HEK293 (cell line): ENCODE data around the gene PGAP6.

Experiments
- CTCF ChIA-PET: fragments of 350-600 bp; formaldehyde crosslinking; extraction: SDS; loops from one replicate; lab custom pipeline; 2021; ENCODE audit warnings: antibody characterized with exemption; lab: Yijun Ruan, JAX
- POLR2A ChIA-PET: fragments of 300-600 bp; formaldehyde crosslinking; extraction: SDS; loops from one replicate; lab custom pipeline; 2020; ENCODE audit warnings: antibody characterized with exemption, inconsistent platforms; lab: Yijun Ruan, JAX
- H3K27ac ChIP-seq: fragments of 200-500 bp; sonication (Bioruptor generic); 2 replicates; pipeline ENCODE4 v1.5.1; 2014; ENCODE audit warnings: low read depth, low read length, control low read depth, inconsistent platforms; ENCODE audit errors: extremely low read depth
- H3K36me3 ChIP-seq, 2 experiments: fragments of 200-500 bp in 1 of 2; sonication (Bioruptor generic) in 1 of 2; 1 replicate in 1 of 2; 2 replicates in 1 of 2; pipeline ENCODE4 v1.5.1; 2014 to 2017; ENCODE audit warnings: inconsistent platforms in 2 of 2, low read length in 2 of 2; ENCODE audit not compliant: control insufficient read depth in 2 of 2, insufficient read depth in 1 of 2
- H3K4me1 ChIP-seq: fragments of 200-500 bp; sonication (Bioruptor generic); 2 replicates; pipeline ENCODE4 v1.5.1; 2014; ENCODE audit warnings: mild to moderate bottlenecking, low read length, inconsistent platforms; ENCODE audit not compliant: control insufficient read depth, insufficient read depth
- H3K4me3 ChIP-seq: 2 replicates; pipeline ENCODE4 v1.5.1; 2011; ENCODE audit warnings: low read depth, mild to moderate bottlenecking, control low read depth, low read length, moderate library complexity
- H3K9me3 ChIP-seq: fragments of 200-500 bp; sonication (Bioruptor generic); 2 replicates; pipeline ENCODE4 v1.5.1; 2014; ENCODE audit warnings: low read depth, low read length, inconsistent platforms; ENCODE audit not compliant: control insufficient read depth, insufficient read depth
- BCL11B ChIP-seq: fragments of 450-650 bp; formaldehyde crosslinking; IDR thresholded peaks from 2 replicates; pipeline ENCODE4 v1.5.1; 2016; ENCODE audit warnings: low read depth, missing biosample characterization, missing genetic modification characterization
- ELK4 ChIP-seq: IDR thresholded peaks from 2 replicates; pipeline ENCODE4 v1.6.1; 2011; ENCODE audit warnings: mild to moderate bottlenecking, low read depth, low read length, borderline replicate concordance
- HIC1 ChIP-seq: fragments of 450-650 bp; formaldehyde crosslinking; IDR thresholded peaks from 2 replicates; pipeline ENCODE4 v1.5.1; 2016; ENCODE audit warnings: missing biosample characterization, missing genetic modification characterization
- PRDM2 ChIP-seq: fragments of 450-650 bp; formaldehyde crosslinking; IDR thresholded peaks from 2 replicates; pipeline ENCODE4 v1.5.1; 2016; ENCODE audit warnings: missing biosample characterization, missing genetic modification characterization, borderline replicate concordance
- REPIN1 ChIP-seq: fragments of 450-650 bp; formaldehyde crosslinking; IDR thresholded peaks from 2 replicates; pipeline ENCODE4 v1.5.1; 2017; ENCODE audit warnings: missing biosample characterization, missing genetic modification characterization, low read depth
- ZFHX2 ChIP-seq: fragments of 450-650 bp; formaldehyde crosslinking; conservative IDR thresholded peaks from 2 replicates; pipeline ENCODE4 v1.5.1; 2016; ENCODE audit warnings: missing biosample characterization, missing genetic modification characterization
- ZNF2 ChIP-seq: fragments of 450-650 bp; formaldehyde crosslinking; IDR thresholded peaks from 2 replicates; pipeline ENCODE4 v1.5.1; 2016; ENCODE audit warnings: missing biosample characterization, missing genetic modification characterization
- ZNF335 ChIP-seq: fragments of 450-650 bp; formaldehyde crosslinking; conservative IDR thresholded peaks from 2 replicates; pipeline ENCODE4 v1.5.1; 2016; ENCODE audit warnings: missing biosample characterization, missing genetic modification characterization
- ZNF600 ChIP-seq: fragments of 450-650 bp; formaldehyde crosslinking; IDR thresholded peaks from 2 replicates; pipeline ENCODE4 v1.5.1; 2016; ENCODE audit warnings: missing biosample characterization, missing genetic modification characterization
- ZNF701 ChIP-seq: fragments of 450-650 bp; formaldehyde crosslinking; IDR thresholded peaks from 2 replicates; pipeline ENCODE4 v1.5.1; 2016; ENCODE audit warnings: missing biosample characterization, missing genetic modification characterization
- TF ChIP-seq, protein P1 (sequence below): fragments of 450-650 bp; formaldehyde crosslinking; IDR thresholded peaks from 2 replicates; pipeline ENCODE4 v1.5.1; 2016; ENCODE audit warnings: missing biosample characterization, missing genetic modification characterization
- TF ChIP-seq, protein P2 (sequence below): fragments of 450-650 bp; formaldehyde crosslinking; IDR thresholded peaks from 2 replicates; pipeline ENCODE4 v1.5.1; 2016; ENCODE audit warnings: missing biosample characterization, missing genetic modification characterization, borderline replicate concordance

Gene PGAP6

DNA sequence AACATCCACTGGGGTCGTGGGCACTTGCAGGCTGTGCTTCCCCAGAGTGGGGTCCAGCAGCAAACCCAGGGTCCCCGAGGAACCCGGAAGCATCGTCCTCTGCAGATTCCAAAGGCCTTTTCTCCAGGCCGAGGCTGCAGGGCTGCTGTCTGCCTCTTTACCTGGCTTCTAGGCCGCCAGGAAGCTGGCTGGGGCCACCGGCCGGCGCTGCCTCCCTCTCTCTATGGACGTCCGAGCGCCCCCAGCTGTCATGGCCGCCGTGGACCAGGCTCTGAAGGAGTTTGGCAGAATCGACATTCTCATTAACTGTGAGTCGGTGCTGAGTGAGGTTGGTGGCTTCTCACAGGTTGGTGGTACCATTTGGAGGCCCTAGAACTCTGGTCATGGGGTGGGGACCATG is 25.5 kb upstream of the PGAP6 start:
- H3K27ac ChIP-seq: no peak overlapping the region
- CTCF ChIA-PET: no interaction called here
- H3K4me1 ChIP-seq: no peaks in the 10 kb centered on the region

DNA sequence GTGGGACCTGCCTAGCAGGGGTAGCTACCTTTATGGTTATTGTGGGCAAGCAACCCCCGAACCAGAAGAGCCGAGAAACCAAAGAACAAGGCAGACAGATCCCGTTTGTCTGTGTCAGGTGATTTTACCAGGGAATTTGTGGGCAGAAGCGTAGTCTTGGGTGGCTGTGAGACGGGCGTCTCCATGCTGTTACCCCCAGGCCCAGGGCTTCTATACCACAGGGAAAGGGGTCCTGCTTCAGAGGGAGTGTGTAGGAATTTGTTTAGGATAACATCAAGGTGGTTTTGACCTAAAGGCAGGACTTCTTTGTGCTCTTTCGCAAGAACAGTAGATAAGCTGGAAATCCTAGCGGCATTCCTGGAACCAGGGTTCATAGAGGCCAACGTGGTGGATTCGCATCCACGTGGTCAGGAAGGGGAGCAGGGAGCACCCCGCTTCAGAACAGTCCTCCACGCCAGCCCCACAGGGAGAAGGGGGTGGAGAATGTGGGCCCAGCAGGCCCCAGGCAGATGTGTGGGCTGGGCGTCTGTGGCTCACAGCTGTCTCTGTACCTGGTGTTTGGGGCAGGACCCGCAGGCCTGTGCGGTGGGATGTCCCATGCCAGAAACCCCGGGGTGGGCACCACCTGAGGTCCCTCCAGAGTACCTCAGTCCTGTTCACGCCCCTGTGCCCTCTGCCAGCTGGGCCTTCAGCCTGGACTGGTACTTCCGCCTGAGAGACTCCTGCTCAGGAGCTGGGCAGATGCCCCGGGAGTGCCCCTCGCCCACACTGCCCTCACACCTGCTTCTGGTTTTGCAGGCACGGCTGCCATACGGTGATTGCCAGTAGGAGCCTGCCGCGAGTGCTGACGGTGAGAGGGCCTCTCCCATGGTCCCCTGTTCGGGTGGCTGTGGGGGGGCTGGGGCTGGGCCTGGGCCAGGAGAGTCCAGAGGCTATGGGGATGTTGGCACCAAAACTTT is 24.0 kb upstream of the PGAP6 start:
- ChIA-PET POLR2A (no interaction called here), CTCF (interaction anchor here (0.6 to 0.7 kb wide), 2 partner anchors 12 to 32 kb away, joined by 3 to 4 read pairs; no protein-coding TSS in a partner anchor)
- Histone ChIP-seq H3K27ac (no peak overlapping the region), H3K4me3 (no peak overlapping the region), H3K4me1 (no peaks in the 10 kb centered on the region), H3K36me3 (peaks cover 0 to 3% of the 10 kb centered on the region in 2 experiments; a peak in 2 of 3 replicates), H3K9me3 (no peaks in the 10 kb centered on the region)
- peak; percentile 15; the same call in 1 of the 2 replicates for TF ChIP-seq HIC1 (tag by site-specific recombination)
- TF ChIP-seq PRDM2: no peak
- TF ChIP-seq ZNF335: no peak
- 0 out of 2 replicates have a peak, but pooled peaks have one; percentile 10 for TF ChIP-seq ZFHX2 (tag by site-specific recombination)
- peak; percentile 45; the same call in 1 of the 2 replicates for TF ChIP-seq ZNF600

More for the DNA sequence above, 25.5 kb upstream of the PGAP6 start:
- Histone ChIP-seq H3K4me3 (no peak overlapping the region), H3K36me3 (peaks cover 0 to 15% of the 10 kb centered on the region in 2 experiments; a peak in 2 of 3 replicates), H3K9me3 (no peaks in the 10 kb centered on the region)
- no peak for TF ChIP-seq REPIN1
- TF ChIP-seq ZNF2: no peak
- TF ChIP-seq BCL11B (tag by site-specific recombination): no peak
- TF ChIP-seq, protein P1, sequence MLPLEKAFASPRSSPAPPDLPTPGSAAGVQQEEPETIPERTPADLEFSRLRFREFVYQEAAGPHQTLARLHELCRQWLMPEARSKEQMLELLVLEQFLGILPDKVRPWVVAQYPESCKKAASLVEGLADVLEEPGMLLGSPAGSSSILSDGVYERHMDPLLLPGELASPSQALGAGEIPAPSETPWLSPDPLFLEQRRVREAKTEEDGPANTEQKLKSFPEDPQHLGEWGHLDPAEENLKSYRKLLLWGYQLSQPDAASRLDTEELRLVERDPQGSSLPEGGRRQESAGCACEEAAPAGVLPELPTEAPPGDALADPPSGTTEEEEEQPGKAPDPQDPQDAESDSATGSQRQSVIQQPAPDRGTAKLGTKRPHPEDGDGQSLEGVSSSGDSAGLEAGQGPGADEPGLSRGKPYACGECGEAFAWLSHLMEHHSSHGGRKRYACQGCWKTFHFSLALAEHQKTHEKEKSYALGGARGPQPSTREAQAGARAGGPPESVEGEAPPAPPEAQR (tag by site-specific recombination): no peak
- no peak for TF ChIP-seq ELK4
- TF ChIP-seq, protein P2, sequence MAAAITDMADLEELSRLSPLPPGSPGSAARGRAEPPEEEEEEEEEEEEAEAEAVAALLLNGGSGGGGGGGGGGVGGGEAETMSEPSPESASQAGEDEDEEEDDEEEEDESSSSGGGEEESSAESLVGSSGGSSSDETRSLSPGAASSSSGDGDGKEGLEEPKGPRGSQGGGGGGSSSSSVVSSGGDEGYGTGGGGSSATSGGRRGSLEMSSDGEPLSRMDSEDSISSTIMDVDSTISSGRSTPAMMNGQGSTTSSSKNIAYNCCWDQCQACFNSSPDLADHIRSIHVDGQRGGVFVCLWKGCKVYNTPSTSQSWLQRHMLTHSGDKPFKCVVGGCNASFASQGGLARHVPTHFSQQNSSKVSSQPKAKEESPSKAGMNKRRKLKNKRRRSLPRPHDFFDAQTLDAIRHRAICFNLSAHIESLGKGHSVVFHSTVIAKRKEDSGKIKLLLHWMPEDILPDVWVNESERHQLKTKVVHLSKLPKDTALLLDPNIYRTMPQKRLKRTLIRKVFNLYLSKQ (tag by site-specific recombination): no peak
- TF ChIP-seq ZNF701 (tag by site-specific recombination): no peak
- POLR2A ChIA-PET: interaction anchor here (0.5 kb wide), 1 partner anchor 56 kb away, joined by 3 read pairs; no protein-coding TSS in a partner anchor
